NCI-H1417 treated with DMSO at 0.1 percent for 48 hours (cell line): ENCODE data around the gene ENTPD3.
A peak's percentile ranks its signal among the peaks of the same experiment; 100 is the strongest.
"Not testable (repeated sequence)": the region's sequence is repeated elsewhere in the genome, so short reads cannot be mapped to it uniquely, and the experiment has no call there.

ENCODE experiments used
- DNase-seq: peaks from one replicate; lab custom pipeline; 2025; lab: John Stamatoyannopoulos, UW

Gene ENTPD3

GRCh38 chr3:40407007-40407406 lies 20.0 kb downstream of the ENTPD3 start:
- DNase-seq = no peak

- DNase-seq = no peak
These were observed 20.6 kb downstream of the ENTPD3 start for GRCh38 chr3:40407611-40408010.

- DNase-seq = no peak
These were observed 27.3 kb downstream of the ENTPD3 start for GRCh38 chr3:40414270-40414669.

GRCh38 chr3:40417845-40418543 lies 31.0 kb downstream of the ENTPD3 start:
- DNase-seq = no peak

GRCh38 chr3:40422861-40423260 lies 35.9 kb downstream of the ENTPD3 start:
- no peak for DNase-seq

GRCh38 chr3:40427045-40427669 lies 40.2 kb downstream of the ENTPD3 start:
- DNase-seq = no peak

- no peak for DNase-seq
These were observed 45.8 kb downstream of the ENTPD3 start for GRCh38 chr3:40432793-40433192.

- no peak for DNase-seq
These were observed 50.9 kb downstream of the ENTPD3 start for GRCh38 chr3:40437889-40438288.

GRCh38 chr3:40445062-40445461 lies 58.1 kb downstream of the ENTPD3 start:
- no peak for DNase-seq

- DNase-seq = no peak
These were observed 58.9 kb downstream of the ENTPD3 start for GRCh38 chr3:40445880-40446279.

- no peak for DNase-seq
These were observed 63.5 kb downstream of the ENTPD3 start for GRCh38 chr3:40450438-40450837.

GRCh38 chr3:40451551-40451950 lies 64.6 kb downstream of the ENTPD3 start:
- DNase-seq = no peak

- DNase-seq = no peak
These were observed 65.1 kb downstream of the ENTPD3 start for GRCh38 chr3:40452057-40452456.

GRCh38 chr3:40452562-40452875 lies 65.5 kb downstream of the ENTPD3 start:
- DNase-seq = no peak

GRCh38 chr3:40452876-40453730 lies 66.1 kb downstream of the ENTPD3 start:
- peak; percentile 66 for DNase-seq

- no peak for DNase-seq
These were observed 66.9 kb downstream of the ENTPD3 start for GRCh38 chr3:40453933-40454332.

- no peak for DNase-seq
These were observed 68.3 kb downstream of the ENTPD3 start for GRCh38 chr3:40455328-40455727.

GRCh38 chr3:40456279-40456939 lies 69.4 kb downstream of the ENTPD3 start:
- no peak for DNase-seq

GRCh38 chr3:40456940-40457823 lies 70.2 kb downstream of the ENTPD3 start, which contains the start of gene RPL14:
RPL14 (plus strand) TSS chr3:40457339; CDS start chr3:40457472, 133 bp downstream.
- peak; percentile 26 for DNase-seq

- no peak for DNase-seq
These were observed 71.5 kb downstream of the ENTPD3 start for GRCh38 chr3:40458473-40458872.

GRCh38 chr3:40460481-40460880 lies 73.5 kb downstream of the ENTPD3 start:
- DNase-seq = not testable (repeated sequence)
